Nephron progenitor cell (in vitro differentiated cells): ENCODE measurements around the gene LAMB1.
"Not testable (repeated sequence)": the region's sequence is repeated elsewhere in the genome, so short reads cannot be mapped to it uniquely, and the experiment has no call there.

ENCODE experiments used
- DNase-seq: peaks from one replicate; pipeline ENCODE4 v3.0.0; 2021
- H3K27ac Mint-ChIP-seq: 2 replicates; pipeline ENCODE4 v1.8.0; 2021; ENCODE audit warnings: mild to moderate bottlenecking, moderate library complexity, mixed read lengths
- H3K27me3 Mint-ChIP-seq: 2 replicates; pipeline ENCODE4 v1.8.0; 2021; ENCODE audit warnings: mild to moderate bottlenecking, low read depth, mixed read lengths; ENCODE audit not compliant: poor library complexity
- H3K36me3 Mint-ChIP-seq: 2 replicates; pipeline ENCODE4 v1.8.0; 2021; ENCODE audit warnings: low read depth, mixed read lengths
- H3K4me1 Mint-ChIP-seq: 2 replicates; pipeline ENCODE4 v1.8.0; 2021; ENCODE audit warnings: mixed read lengths
- H3K4me3 Mint-ChIP-seq: 2 replicates; pipeline ENCODE4 v1.8.0; 2021; ENCODE audit warnings: mild to moderate bottlenecking, moderate library complexity, mixed read lengths
- H3K9me3 Mint-ChIP-seq: 2 replicates; pipeline ENCODE4 v1.8.0; 2021; ENCODE audit warnings: mild to moderate bottlenecking, moderate library complexity, mixed read lengths
- CTCF ChIP-seq: fragments of 200-600 bp; sonication (generic); IDR thresholded peaks from 2 replicates; pipeline ENCODE4 v1.5.0; 2021; ENCODE audit warnings: antibody characterized with exemption

LAMB1 gene

GRCh38 chr7:108034586-108034985 lies 31.6 kb upstream of the LAMB1 start:
- Mint-ChIP-seq H3K27ac (peak overlapping the region; percentile 10), H3K4me3 (no peak overlapping the region), H3K36me3 (no peaks in the 10 kb centered on the region), H3K9me3 (no peaks in the 10 kb centered on the region), H3K27me3 (peaks cover 3% of the 10 kb centered on the region), H3K4me1 (peaks cover 29% of the 10 kb centered on the region)
- no peak for DNase-seq
- TF ChIP-seq CTCF: no peak

DNA sequence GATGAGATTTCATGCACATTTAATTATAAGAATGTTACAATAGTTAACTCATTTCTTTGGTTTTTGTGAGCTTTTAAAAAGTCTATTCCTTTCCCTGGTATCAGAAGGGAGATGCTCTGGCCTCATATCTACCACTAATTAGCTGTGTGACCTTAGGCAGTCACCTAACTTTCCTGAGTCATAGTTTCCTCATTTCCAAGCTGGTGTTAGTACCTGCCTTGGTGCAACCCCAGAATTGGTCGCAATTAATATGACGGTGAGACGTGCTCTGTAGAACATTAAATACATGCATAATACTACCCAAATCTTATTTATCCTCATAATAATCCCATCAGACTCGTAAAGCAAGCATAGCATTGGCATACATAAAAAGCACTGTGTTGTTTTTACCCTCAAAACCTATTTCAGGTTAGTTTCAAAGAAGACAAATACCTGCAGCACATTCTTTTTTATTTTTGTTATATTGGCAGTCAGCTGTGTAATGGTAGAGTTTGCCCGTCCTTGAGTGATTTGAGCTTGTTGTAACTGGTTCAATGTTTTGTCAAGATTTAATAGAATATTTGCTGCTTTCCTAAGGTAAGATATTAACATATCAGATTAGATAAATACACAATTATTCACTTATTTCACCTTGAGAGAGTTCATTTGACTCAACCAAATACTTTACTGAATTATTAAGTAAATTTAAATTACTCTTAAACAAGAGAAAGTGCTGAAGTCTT lies 31.0 kb upstream of the LAMB1 start:
- Mint-ChIP-seq H3K4me1 (peaks cover 32% of the 10 kb centered on the region), H3K27me3 (peaks cover 4% of the 10 kb centered on the region), H3K4me3 (no peak overlapping the region), H3K36me3 (no peaks in the 10 kb centered on the region), H3K27ac (no peak overlapping the region), H3K9me3 (no peaks in the 10 kb centered on the region)
- no peak for DNase-seq
- no peak for TF ChIP-seq CTCF

- not testable (repeated sequence) for H3K4me3 Mint-ChIP-seq, H3K36me3 Mint-ChIP-seq, H3K27ac Mint-ChIP-seq, H3K27me3 Mint-ChIP-seq, DNase-seq, H3K9me3 Mint-ChIP-seq
- H3K4me1 Mint-ChIP-seq: peaks cover 32% of the 10 kb centered on the region
Observed at GRCh38 chr7:108033309-108033708, 30.3 kb upstream of the LAMB1 start.

- H3K4me1 Mint-ChIP-seq: peaks cover 25% of the 10 kb centered on the region
- no peak for DNase-seq
- H3K27me3 Mint-ChIP-seq: peaks cover 4% of the 10 kb centered on the region
- no peak overlapping the region for H3K27ac Mint-ChIP-seq
- H3K4me3 Mint-ChIP-seq: no peak overlapping the region
- H3K9me3 Mint-ChIP-seq: no peaks in the 10 kb centered on the region
- no peaks in the 10 kb centered on the region for H3K36me3 Mint-ChIP-seq
- TF ChIP-seq CTCF: no peak
Observed at GRCh38 chr7:108030516-108030915, 27.6 kb upstream of the LAMB1 start.

DNA sequence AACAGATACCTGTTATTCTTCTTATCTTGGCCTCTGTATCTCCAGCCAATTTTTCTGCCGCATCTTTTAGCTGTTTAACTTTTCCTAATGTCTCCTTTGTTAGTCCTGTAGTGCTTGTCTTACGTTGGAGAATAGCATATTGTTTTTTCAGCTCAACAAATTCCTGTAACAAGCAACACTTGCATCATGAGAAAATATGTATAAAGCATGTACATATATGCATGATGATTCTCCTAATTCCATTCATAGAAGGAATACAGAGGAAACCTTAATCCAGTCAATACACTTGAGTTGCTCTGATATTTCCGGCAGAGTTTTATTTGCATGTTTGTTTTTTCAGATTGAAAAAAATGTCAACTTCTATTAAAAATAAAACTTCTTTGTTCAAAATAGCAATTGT lies 26.1 kb upstream of the LAMB1 start:
- H3K27me3 Mint-ChIP-seq: peaks cover 11% of the 10 kb centered on the region
- TF ChIP-seq CTCF: no peak
- no peaks in the 10 kb centered on the region for H3K36me3 Mint-ChIP-seq
- DNase-seq: no peak
- peaks cover 14% of the 10 kb centered on the region for H3K4me1 Mint-ChIP-seq
- H3K27ac Mint-ChIP-seq: no peak overlapping the region
- no peaks in the 10 kb centered on the region for H3K9me3 Mint-ChIP-seq
- no peak overlapping the region for H3K4me3 Mint-ChIP-seq

- Mint-ChIP-seq H3K4me1 (peaks cover 10% of the 10 kb centered on the region), H3K4me3 (no peak overlapping the region), H3K9me3 (no peaks in the 10 kb centered on the region), H3K27me3 (peaks cover 11% of the 10 kb centered on the region), H3K36me3 (no peaks in the 10 kb centered on the region), H3K27ac (no peak overlapping the region)
- no peak for TF ChIP-seq CTCF
- DNase-seq: no peak
Observed at GRCh38 chr7:108028111-108028510, 25.1 kb upstream of the LAMB1 start.
